HepG2 (cell line): ENCODE measurements around the gene ITGB2. TPM values are rescaled to one million over a fixed set of nuclear protein-coding genes. Genes with fewer than 3 reads are reported as not detected.
A peak's percentile ranks its signal among the peaks of the same experiment; 100 is the strongest.

Experiments used
- ATAC-seq: fragments of 200-7000 bp; cut with Tn5 transposase; 3 replicates; pipeline ENCODE4 v1.9.1; 2020; ENCODE audit warnings: mild to moderate bottlenecking, moderate library complexity
- BruUV-seq: library from RNA; stranded (reverse); fragments of 400-500 nt; replicated peaks from 2 replicates; lab custom pipeline; 2021; lab: Mats Ljungman, UMichigan
- CTCF ChIA-PET: fragments of 300-600 bp; formaldehyde crosslinking; extraction: SDS; loops from one replicate; lab custom pipeline; 2021; ENCODE audit warnings: low total read pairs, inconsistent platforms, low intra/inter-chr PET ratio; lab: Yijun Ruan, JAX
- POLR2A ChIA-PET: fragments of 350-600 bp; sonication (Branson Sonifier 250); formaldehyde crosslinking; loops from one replicate; lab custom pipeline; 2020; ENCODE audit warnings: antibody characterized with exemption, inconsistent platforms; lab: Yijun Ruan, JAX
- DNase-seq: peaks from one replicate; pipeline ENCODE4 v3.0.0-alpha.2; 2015; ENCODE audit warnings: low spot score
- FAIRE-seq: peaks from 3 replicates; lab custom pipeline; 2011; peaks lifted over from hg19 to GRCh38; lab: Jason Lieb, UNC
- H2AFZ ChIP-seq: one replicate; pipeline ENCODE4 v1.6.1; 2011; ENCODE audit warnings: low read length, inconsistent platforms
- H3K27ac ChIP-seq: fragments of 300-600 bp; 3 replicates; pipeline ENCODE4 v1.8.0; 2011; ENCODE audit warnings: mixed run types, mild to moderate bottlenecking, mixed read lengths, low read length, inconsistent platforms; ENCODE audit not compliant: insufficient read depth; ENCODE audit errors: extremely low read length
- H3K27me3 ChIP-seq, 2 experiments: fragments of 200-600 bp in 1 of 2; 2 replicates in 1 of 2; 3 replicates in 1 of 2; pipeline versions ENCODE4 v1.6.0 to v1.8.0; 2011; ENCODE audit warnings: low read length in 2 of 2, mild to moderate bottlenecking in 2 of 2, moderate library complexity in 2 of 2, inconsistent platforms in 1 of 2; ENCODE audit not compliant: insufficient read depth in 2 of 2, control insufficient read depth in 1 of 2
- H3K36me3 ChIP-seq, 2 experiments: fragments of 200-600 bp in 1 of 2; replicated peaks in 1 of 2; 2 replicates in 1 of 2; 3 replicates in 1 of 2; pipeline versions ENCODE4 v1.5.1 to v1.8.0; 2011; ENCODE audit warnings: low read length in 2 of 2, inconsistent platforms in 1 of 2; ENCODE audit not compliant: insufficient read depth in 2 of 2, control insufficient read depth in 1 of 2
- H3K4me1 ChIP-seq: 2 replicates; pipeline ENCODE4 v1.5.1; 2012; ENCODE audit warnings: low read length, inconsistent platforms; ENCODE audit not compliant: insufficient read depth
- H3K4me2 ChIP-seq: 2 replicates; pipeline ENCODE4 v1.6.0; 2011; ENCODE audit warnings: low read depth, low read length, inconsistent platforms
- H3K4me3 ChIP-seq, 3 experiments: fragments of 200-600 bp in 1 of 3; sonication (generic), shearing (Covaris generic) in 1 of 3; replicated peaks in 1 of 3; 2 replicates each; pipeline ENCODE4 v1.5.1; 2011 to 2016; ENCODE audit warnings: low read length in 3 of 3, inconsistent platforms in 2 of 3, low read depth in 2 of 3, mild to moderate bottlenecking in 2 of 3, control low read depth in 1 of 3, mixed read lengths in 1 of 3; ENCODE audit not compliant: insufficient read depth in 1 of 3
- H3K79me2 ChIP-seq: one replicate; pipeline ENCODE4 v1.6.1; 2011; ENCODE audit warnings: low read length, inconsistent platforms; ENCODE audit not compliant: insufficient read depth
- H3K9ac ChIP-seq: 2 replicates; pipeline ENCODE4 v1.6.0; 2011; ENCODE audit warnings: mild to moderate bottlenecking, low read depth, low read length, inconsistent platforms; ENCODE audit not compliant: insufficient read depth
- H3K9me3 ChIP-seq: 2 replicates; pipeline ENCODE4 v1.5.1; 2012; ENCODE audit warnings: mild to moderate bottlenecking, low read length
- H4K20me1 ChIP-seq: 2 replicates; pipeline ENCODE4 v1.6.0; 2011; ENCODE audit warnings: inconsistent platforms, mild to moderate bottlenecking, low read length, moderate library complexity; ENCODE audit not compliant: insufficient read depth
- DMAP1 ChIP-seq: IDR thresholded peaks from 2 replicates; pipeline ENCODE4 v1.6.1; 2016
- FOXP4 ChIP-seq: sonication (generic); formaldehyde crosslinking; IDR thresholded peaks from 2 replicates; pipeline ENCODE4 v1.4.0; 2020; ENCODE audit warnings: missing genetic modification reagents
- HNRNPH1 ChIP-seq: fragments of 200-400 bp; formaldehyde crosslinking; optimal IDR thresholded peaks from 2 replicates; pipeline ENCODE3; 2017; ENCODE audit warnings: mild to moderate bottlenecking, low read depth, low read length
- KLF13 ChIP-seq: sonication (generic); formaldehyde crosslinking; IDR thresholded peaks from 2 replicates; pipeline ENCODE4 v1.4.0; 2020; ENCODE audit warnings: mild to moderate bottlenecking, missing genetic modification reagents
- MAF1 ChIP-seq: sonication (generic); formaldehyde crosslinking; IDR thresholded peaks from 2 replicates; pipeline ENCODE4 v1.5.0; 2020; ENCODE audit warnings: missing genetic modification reagents, borderline replicate concordance
- MNT ChIP-seq: fragments of 450-650 bp; IDR thresholded peaks from 2 replicates; pipeline ENCODE4 v1.6.1; 2016
- NFIB ChIP-seq: sonication (generic); formaldehyde crosslinking; IDR thresholded peaks from 2 replicates; pipeline ENCODE4 v1.9.0; 2021; ENCODE audit warnings: missing genetic modification reagents, mild to moderate bottlenecking, borderline replicate concordance
- SIX4 ChIP-seq: sonication (generic); formaldehyde crosslinking; IDR thresholded peaks from 2 replicates; pipeline ENCODE4 v1.4.0; 2020; ENCODE audit warnings: missing genetic modification reagents
- SRF ChIP-seq: IDR thresholded peaks from 2 replicates; pipeline ENCODE4 v1.6.1; 2011; ENCODE audit warnings: mild to moderate bottlenecking, low read depth, low read length, moderate library complexity
- ZFP36 ChIP-seq: fragments of 150-350 bp; IDR thresholded peaks from 2 replicates; pipeline ENCODE4 v1.6.1; 2018; ENCODE audit warnings: borderline replicate concordance, low read length, low read depth; ENCODE audit not compliant: partially characterized antibody
- ZNF264 ChIP-seq: sonication (generic); formaldehyde crosslinking; IDR thresholded peaks from 2 replicates; pipeline ENCODE4 v1.4.0; 2020; ENCODE audit warnings: missing genetic modification reagents
- ZNF768 ChIP-seq: sonication (generic); formaldehyde crosslinking; IDR thresholded peaks from 2 replicates; pipeline ENCODE4 v1.4.0; 2020; ENCODE audit warnings: missing genetic modification reagents
- ZNF792 ChIP-seq: IDR thresholded peaks from 2 replicates; pipeline ENCODE4 v1.6.1; 2016
- WGBS: methylation state at CpG from one replicate; pipeline ENCODE4 v1.1.6; 2017; ENCODE audit warnings: low lambda C conversion rate; 5-methylcytosine and 5-hydroxymethylcytosine counted together
- in situ Hi-C: cut with HindIII; loops from 2 replicates; pipeline ENCODE4 v1.10.0; 2017; ENCODE audit warnings: low pct_unique_long_range_greater_than_20kb; ENCODE audit not compliant: extremely low pct_ligation_motif_present
- intact Hi-C: fragments of 100-400 bp; cut with micrococcal nuclease; formaldehyde crosslinking; loops from one replicate; pipeline ENCODE4 v1.10.0; 2022; ENCODE audit not compliant: unreplicated experiment
- polyA plus RNA-seq, 8 experiments: library from polyadenylated mRNA; depleted of rRNA in 3 of 8; stranded (reverse) in 7 of 8; unstranded in 1 of 8; fragments of >200 nt; fragmentation: Illumina TruSeq in 4 of 8; extraction: Trizol in 4 of 8; gene quantifications; 2 replicates each; pipeline versions ENCODE4 v1.2.1 to v1.2.3, GENCODE V29; 2011 to 2016; ENCODE audit warnings: low read depth in 4 of 8, missing spikeins in 1 of 8, mixed read lengths in 1 of 8; ENCODE audit not compliant: insufficient read depth in 1 of 8
- total RNA-seq, 5 experiments: library from RNA; depleted of rRNA; stranded (reverse); fragments of >200 nt; fragmentation: Illumina TruSeq; extraction: Trizol; gene quantifications; 2 replicates each; pipeline ENCODE4 v1.2.3, GENCODE V29; 2016; ENCODE audit warnings: low read depth in 1 of 5
- TF ChIP-seq, protein P1 (sequence below): sonication (generic); formaldehyde crosslinking; conservative IDR thresholded peaks from 2 replicates; pipeline ENCODE4 v1.4.0; 2020; ENCODE audit warnings: missing genetic modification reagents

The ITGB2 gene
- total and polyA plus RNA-seq, 2 of the 13 experiments (the other 11 are each of a cell fraction or from before 2014, with no cell fraction given) = 4.2 to 18.0 TPM

DNA sequence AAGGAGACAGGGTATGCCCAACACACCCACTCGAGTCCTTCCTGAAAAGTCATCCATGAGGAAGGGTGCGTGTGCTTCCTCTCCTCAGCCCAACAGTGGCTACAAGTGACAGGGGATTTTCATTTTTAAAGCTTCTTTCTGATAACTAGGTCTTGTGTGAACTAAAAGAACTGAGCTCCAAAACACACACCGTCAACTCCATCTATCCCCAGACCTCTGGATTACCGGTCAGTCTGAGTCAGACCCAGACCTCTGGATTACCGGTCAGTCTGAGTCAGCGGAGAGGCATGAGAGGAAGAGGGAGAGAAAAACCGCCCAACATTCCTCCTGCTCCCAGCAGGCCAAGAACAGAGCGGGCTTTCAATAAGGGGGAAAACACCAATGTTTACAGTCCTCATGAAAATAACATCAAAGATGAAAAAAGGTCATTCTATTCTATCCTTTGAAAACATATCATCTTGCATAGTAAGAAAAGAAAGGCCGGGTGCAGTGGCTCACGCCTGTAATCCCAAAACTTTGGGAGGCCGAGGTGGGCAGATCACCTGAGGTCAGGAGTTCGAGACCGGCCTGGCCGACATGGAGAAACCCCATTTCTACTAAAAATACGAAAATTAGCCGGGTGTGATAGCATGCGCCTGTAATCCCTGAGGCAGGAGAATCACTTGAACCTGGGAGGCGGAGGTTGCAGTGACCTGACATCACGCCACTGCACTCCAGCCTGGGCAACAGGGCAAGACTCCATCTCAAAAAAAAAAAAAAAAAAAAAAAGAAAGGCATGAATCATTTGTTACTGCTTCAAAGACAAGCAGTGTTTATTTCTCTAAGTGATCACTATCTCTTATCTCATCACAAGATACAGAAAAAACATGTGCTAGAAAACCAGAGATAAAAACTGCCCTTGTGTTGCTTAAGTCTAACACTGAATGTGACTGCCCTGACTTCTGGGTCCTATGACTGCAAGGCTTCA is 50.6 kb downstream of the ITGB2 start:
- ChIA-PET CTCF (no interaction called here), POLR2A (interaction anchor here (0.6 to 1.4 kb wide), 12 partner anchors 8 to 68 kb away, joined by 3 to 19 read pairs (median 3); partner anchors contain the start of gene UBE2G2)
- H3K36me3 ChIP-seq = peaks cover 15 to 35% of the 10 kb centered on the region in 2 experiments
- WGBS = 5% methylated on average over 19 of the region's 19 CpGs
- peaks cover 85% of the 10 kb centered on the region for H3K79me2 ChIP-seq
- peaks cover 75% of the 10 kb centered on the region for H4K20me1 ChIP-seq
- in situ Hi-C loops = no loop called here
- intact Hi-C loops = loop anchor here (1.0 to 5.0 kb wide), 2 partner anchors 42 to 68 kb away; partner anchors contain the start of gene UBE2G2
- peaks cover 74% of the 10 kb centered on the region for H3K4me1 ChIP-seq
- ATAC-seq (peak; percentile 78), FAIRE-seq (peak; percentile 4), DNase-seq (peak; percentile 96)
- peak overlapping the region; percentile 72 for H3K27ac ChIP-seq
- H3K4me3 ChIP-seq = peak overlapping the region; percentile 71 to 94 (median 82)
- H3K9me3 ChIP-seq = no peaks in the 10 kb centered on the region
- H3K4me2 ChIP-seq = peak overlapping the region; percentile 95
- H3K27me3 ChIP-seq = no peaks in the 10 kb centered on the region; a peak in 1 of 5 replicates
- BruUV-seq = no TSS peak
- H3K9ac ChIP-seq = peak overlapping the region; percentile 94
- H2AFZ ChIP-seq = no peak overlapping the region
- no peak for TF ChIP-seq ZFP36
- TF ChIP-seq FOXP4 = peak; percentile 76
- no peak for TF ChIP-seq ZNF264 (CRISPR knock-in tag)
- peak; percentile 59; the same call in 1 of the 2 replicates for TF ChIP-seq SIX4 (CRISPR knock-in tag)
- TF ChIP-seq ZNF792 (CRISPR knock-in tag) = 0 out of 2 replicates have a peak, but pooled peaks have one; percentile 12
- TF ChIP-seq, protein P1, sequence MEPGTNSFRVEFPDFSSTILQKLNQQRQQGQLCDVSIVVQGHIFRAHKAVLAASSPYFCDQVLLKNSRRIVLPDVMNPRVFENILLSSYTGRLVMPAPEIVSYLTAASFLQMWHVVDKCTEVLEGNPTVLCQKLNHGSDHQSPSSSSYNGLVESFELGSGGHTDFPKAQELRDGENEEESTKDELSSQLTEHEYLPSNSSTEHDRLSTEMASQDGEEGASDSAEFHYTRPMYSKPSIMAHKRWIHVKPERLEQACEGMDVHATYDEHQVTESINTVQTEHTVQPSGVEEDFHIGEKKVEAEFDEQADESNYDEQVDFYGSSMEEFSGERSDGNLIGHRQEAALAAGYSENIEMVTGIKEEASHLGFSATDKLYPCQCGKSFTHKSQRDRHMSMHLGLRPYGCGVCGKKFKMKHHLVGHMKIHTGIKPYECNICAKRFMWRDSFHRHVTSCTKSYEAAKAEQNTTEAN (CRISPR knock-in tag) = peak; percentile 29; the same call in 1 of the 2 replicates
- no peak for TF ChIP-seq DMAP1 (CRISPR knock-in tag)
- TF ChIP-seq SRF = no peak
- no peak for TF ChIP-seq MAF1 (CRISPR knock-in tag)
- no peak for TF ChIP-seq KLF13 (CRISPR knock-in tag)
- TF ChIP-seq ZNF768 (CRISPR knock-in tag) = no peak
- TF ChIP-seq HNRNPH1 = no peak
- TF ChIP-seq MNT = no peak
- TF ChIP-seq NFIB (CRISPR knock-in tag) = no peak
